Limb (tissue), 2 donors: ENCODE data around the gene METTL21A.
"Not testable (repeated sequence)": the region's sequence is repeated elsewhere in the genome, so short reads cannot be mapped to it uniquely, and the experiment has no call there.

Experiments
- DNase-seq, 2 donors: peaks; one replicate each; pipeline ENCODE4 v3.0.0-alpha.2; 2016; ENCODE audit errors: extremely low spot score in 2 of 2

Gene METTL21A

GRCh38 chr2:207625014-207625907 lies at the start of gene METTL21A:
Gene METTL21A (minus strand): TSS chr2:207625394. CDS start chr2:207624375, 1,019 bp downstream.
- DNase-seq, result peak; percentile 88 to 89

- DNase-seq, result no peak
Observed at GRCh38 chr2:207674826-207675225, 49.6 kb upstream of the METTL21A start.

DNA sequence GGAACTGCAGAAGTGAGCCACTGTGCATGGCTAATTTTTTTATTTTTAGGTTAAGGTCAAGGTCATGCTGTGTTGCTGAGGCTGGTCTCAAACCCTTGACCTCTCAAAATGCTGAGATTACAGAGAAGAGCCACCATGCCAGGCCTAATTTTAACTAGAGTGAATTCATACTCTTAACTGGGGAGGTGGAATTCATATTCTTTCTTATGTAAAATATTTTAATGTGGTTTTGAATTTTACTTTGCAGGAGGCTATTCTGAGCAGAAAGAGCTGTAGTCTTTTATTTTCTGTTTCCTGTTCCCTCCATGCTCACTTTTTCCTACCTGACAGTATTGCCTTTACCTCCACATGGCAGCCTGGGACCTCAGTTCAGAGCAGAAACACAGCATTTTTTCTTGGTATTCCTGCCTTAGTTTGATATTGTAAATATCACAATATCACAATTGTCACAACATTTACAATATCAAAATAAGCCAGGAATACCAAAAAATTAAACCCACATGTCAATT lies 49.1 kb upstream of the METTL21A start:
- no peak for DNase-seq

- no peak for DNase-seq
Observed at GRCh38 chr2:207673431-207673830, 48.2 kb upstream of the METTL21A start.

DNA sequence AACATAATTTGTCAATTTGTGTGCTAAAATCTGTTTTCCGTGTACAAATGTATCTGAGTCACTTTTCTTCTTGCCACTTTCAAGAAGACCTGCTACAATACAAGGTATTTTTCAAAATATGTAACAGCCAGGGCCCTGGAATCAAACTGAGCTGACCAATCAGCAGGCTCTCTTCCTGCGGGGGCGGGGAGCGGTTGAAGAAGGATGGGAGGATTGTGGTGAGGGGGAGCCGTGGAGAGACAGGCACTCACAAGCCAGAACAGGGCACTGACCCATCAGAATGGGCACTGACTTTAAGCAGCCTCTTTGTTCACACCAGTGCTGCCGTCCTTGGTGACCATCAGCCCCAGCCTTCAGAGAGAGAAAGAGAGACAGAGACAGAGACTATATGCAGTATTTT lies 45.7 kb upstream of the METTL21A start:
- DNase-seq, result no peak

- no peak for DNase-seq
Observed at GRCh38 chr2:207663870-207664545, 38.8 kb upstream of the METTL21A start.

DNA sequence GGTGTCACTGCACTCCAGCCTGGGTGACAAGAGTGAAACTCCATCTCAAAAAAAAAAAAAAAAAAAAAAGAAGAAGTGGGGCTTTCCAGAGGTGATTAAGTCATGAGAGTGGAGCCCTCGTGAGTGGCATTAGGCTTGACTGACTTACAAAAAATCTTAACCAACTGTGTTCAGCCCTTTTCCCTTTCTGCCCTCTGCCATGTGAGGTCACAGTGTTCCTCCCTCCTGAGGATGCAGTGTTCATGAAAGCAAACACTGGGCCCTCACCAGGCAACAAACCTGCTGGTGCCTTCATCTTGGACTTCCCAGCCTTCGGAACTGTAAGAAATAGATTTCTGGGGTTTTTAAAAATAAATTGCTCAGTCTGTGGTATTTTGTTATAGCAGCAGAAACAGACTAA lies 37.0 kb upstream of the METTL21A start:
- no peak for DNase-seq

- DNase-seq, result no peak
Observed at GRCh38 chr2:207660994-207661393, 35.8 kb upstream of the METTL21A start.

GRCh38 chr2:207658156-207658555 lies 33.0 kb upstream of the METTL21A start:
- DNase-seq, result no peak

- no peak for DNase-seq
Observed at GRCh38 chr2:207655000-207655399, 29.8 kb upstream of the METTL21A start.

- not testable (repeated sequence) for DNase-seq
Observed at GRCh38 chr2:207646582-207646981, 21.4 kb upstream of the METTL21A start.

GRCh38 chr2:207643892-207644291 lies 18.7 kb upstream of the METTL21A start:
- no peak for DNase-seq

- no peak for DNase-seq
Observed at GRCh38 chr2:207640661-207641060, 15.5 kb upstream of the METTL21A start.

- DNase-seq, result no peak
Observed at GRCh38 chr2:207640160-207640559, 15.0 kb upstream of the METTL21A start.

DNA sequence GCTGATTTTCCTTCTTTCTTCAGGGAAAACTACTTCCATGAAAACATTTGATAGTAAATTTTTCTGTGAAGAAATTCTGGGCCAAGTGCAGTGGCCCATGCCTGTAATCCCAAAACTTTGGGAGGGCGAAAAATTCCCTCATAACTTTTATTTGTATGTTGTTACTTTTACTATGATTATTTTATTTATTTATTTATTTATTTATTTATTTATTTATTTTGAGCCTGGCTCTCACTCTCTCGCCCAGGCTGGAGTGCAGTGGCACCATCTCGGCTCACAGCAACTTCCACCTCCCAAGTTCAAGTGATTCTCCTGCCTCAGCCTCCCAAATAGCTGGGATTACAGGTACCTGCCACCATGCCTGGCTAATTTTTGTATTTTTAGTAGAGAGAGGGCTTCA lies 14.1 kb upstream of the METTL21A start:
- not testable (repeated sequence) for DNase-seq

DNA sequence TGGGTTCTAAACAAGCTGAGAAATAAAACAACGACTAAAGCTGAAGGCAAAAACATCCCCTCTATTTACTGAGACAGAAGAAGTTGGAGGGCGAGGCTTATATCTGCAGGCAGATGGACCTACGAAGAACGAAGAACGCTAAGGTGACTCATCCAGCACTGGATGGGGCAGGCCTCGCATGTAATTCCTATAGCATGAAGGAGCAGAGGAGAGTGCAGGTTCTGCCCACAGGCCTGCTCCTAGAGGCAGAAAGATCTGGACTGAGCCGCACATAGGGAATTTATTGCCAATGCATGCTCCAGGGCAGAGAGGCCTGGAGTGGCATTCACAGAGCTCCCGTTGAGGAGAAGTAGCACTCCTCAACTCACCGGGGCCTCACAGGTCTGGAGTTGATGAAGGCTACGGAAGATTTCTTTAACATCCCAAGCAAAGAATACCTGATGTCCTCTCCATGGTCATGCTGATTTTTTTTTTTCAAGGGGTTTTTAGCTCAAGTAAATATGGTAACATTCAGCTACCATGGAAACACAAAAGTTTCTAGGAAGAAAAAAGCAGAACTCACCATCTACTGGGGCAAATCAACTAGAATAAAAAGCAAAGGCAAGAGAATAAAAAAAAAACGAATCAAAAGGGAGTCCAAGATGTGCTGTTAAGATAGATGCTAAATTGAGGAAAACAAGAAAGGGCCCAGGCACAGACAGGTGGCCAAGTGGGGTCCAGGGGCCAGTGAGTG lies 10.4 kb upstream of the METTL21A start:
- DNase-seq, result no peak

DNA sequence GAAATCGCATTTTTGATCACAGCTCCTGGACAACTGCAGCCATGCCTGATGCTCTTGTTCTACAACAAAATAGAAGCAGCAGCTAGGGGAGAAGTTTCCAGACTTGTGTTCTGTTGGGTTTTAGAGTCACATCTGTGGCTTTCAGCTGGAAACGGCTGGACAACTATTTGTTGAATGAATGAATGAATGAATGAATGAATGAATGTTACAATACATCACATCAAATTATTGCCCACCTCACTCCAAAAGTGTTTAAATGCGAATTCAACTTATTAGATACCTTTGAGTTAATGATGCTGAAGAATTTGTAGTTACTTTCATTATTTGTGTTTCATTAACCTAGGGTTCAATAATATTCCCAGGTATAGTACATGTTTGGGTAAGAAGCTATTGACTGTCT lies 8.5 kb upstream of the METTL21A start:
- no peak for DNase-seq

DNA sequence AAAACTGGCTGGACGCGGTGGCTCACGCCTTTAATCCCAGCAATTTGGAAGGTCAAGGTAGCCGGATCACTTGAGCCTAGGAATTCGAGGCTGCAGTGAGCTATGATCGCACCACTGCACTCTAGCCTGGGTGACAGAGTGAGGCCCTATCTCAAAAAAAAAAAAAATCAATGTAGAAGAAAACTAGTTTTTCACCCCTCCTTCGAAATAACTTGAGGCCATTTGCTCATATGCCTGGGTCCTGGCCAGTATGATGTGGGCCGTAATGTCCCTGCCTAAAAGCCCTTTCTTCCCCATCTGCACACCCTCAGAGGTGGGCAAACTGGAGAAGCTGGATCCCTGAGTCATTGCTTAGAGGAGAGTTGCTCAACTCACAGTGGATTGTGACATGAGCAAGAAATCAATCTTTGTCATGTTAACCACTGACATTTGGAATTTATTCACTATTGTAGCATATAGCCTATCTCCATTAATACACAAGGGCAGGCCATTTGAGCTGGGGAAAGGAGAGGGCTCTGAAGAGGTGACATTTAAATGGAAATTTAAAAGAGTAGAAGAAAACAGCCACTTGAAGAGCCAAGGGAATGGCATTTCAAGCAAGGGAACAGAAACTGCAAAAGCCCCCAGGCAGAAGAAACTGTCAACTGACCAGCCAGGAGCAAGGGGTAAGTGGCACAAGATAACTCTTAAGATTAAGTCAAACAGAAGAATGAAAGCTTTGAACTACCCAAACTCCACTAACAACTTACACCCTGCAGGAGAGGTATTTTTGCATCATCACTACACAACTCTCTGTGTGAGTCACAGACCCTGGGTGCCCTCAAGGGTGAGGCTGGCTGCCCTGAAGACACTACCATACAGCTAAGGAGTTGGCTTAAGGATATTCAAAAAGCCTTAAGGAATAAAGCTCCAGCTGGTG lies 7.6 kb upstream of the METTL21A start:
- DNase-seq, result no peak

DNA sequence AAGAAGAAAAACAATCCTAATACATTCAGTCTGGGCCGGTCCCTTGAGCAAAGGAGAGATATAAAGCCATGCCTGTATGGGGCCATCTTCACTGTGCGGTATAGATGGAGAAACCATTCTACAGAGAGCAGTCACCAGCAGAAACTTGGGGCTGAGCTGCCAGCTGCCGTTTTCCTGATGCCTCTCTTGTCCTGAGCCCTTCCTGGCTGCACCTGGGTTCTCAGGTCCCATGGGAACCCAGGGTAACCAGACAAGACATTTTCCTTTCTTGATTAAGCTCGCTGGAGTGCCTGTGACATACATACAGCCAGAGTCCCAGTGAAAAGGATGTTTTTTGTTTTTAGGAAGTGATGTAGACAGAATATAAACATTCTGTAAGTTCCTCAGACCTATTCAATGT lies 5.3 kb upstream of the METTL21A start:
- DNase-seq, result no peak

GRCh38 chr2:207629553-207629952 lies 4.4 kb upstream of the METTL21A start:
- no peak for DNase-seq
